Measurements from ENCODE around the gene ADGRV1.
"Not testable (repeated sequence)": the region's sequence is repeated elsewhere in the genome, so short reads cannot be mapped to it uniquely, and the experiment has no call there.

ADGRV1 gene

DNA sequence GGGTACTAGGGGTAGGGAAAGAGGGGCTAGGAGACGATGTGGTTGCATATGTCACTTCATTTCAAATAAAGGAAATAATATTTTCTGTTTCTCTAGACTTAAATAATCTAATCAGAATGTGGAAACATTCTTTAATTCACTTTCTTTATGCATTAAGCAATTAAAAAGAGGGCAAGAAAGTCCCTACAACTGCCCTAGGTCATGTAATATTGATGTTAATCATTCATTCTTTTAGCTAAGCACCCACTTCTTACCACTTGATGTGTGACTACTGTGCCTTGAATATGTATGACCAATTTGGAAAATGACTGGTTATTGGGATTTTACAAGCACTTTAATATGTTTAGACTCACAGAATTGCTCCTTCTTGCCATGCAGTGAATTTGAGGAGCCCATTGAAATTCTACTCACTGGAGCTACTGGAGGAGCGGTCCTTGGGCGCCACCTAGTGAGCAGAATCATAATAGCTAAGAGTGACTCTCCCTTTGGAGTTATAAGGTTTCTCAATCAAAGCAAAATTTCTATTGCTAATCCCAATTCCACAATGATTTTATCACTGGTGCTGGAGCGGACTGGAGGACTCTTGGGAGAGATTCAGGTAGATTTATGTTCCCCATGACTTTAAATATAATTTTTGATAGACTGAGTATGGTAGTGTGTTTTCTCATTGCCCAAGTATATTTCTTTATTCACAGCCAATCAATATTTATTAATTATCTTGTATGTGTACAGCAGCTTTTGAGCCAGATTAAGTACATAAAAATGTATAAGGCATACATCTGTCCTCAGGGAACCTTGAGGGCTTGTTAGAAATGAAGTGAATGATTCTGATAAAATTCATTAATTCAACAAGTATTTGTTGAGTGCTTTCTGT, 225.1 kb downstream of the ADGRV1 start:
- H3K4me1 ChIP-seq (ENCODE audit: control insufficient read depth, insufficient read depth, low read length) = no peaks in the 10 kb centered on the region
- no peak overlapping the region for H3K4me3 ChIP-seq (ENCODE audit: low read length in 2 of 2)
- no peak overlapping the region for H3K27ac ChIP-seq (ENCODE audit: low read length)
- H3K9me3 ChIP-seq (ENCODE audit: control insufficient read depth in 2 of 2, low read length in 2 of 2) = no peaks in the 10 kb centered on the region
- no peak overlapping the region for H3K9ac ChIP-seq (ENCODE audit: low read length in 2 of 2)
- H3K27me3 ChIP-seq (ENCODE audit: control insufficient read depth in 1 of 2, insufficient read depth in 2 of 2, low read length in 2 of 2) = no peaks in the 10 kb centered on the region
- no peaks in the 10 kb centered on the region for H3K36me3 ChIP-seq (ENCODE audit: control insufficient read depth in 2 of 2, insufficient read depth in 2 of 2, low read length in 2 of 2)

DNA sequence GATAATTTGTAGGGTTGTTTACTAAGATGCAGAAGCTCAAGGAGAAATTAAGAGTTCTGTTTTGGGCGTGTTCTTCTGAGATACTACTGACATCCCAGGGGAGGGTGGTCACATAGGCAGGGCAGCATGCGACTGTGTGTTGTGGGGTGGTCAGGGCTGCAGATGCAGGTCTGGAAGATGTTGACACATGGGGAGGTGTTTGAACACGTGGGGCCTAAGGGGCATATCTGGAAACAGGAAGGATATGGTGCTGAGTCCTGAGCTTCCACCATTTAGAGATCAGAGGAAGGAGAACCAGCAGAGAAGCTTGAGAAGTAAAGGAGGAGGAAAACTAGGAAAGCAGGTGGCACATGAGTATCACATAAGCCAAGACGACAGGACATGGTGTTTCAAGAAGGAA, 228.2 kb downstream of the ADGRV1 start:
- H3K27ac ChIP-seq (ENCODE audit: low read length) = no peak overlapping the region
- no peaks in the 10 kb centered on the region for H3K4me1 ChIP-seq (ENCODE audit: control insufficient read depth, insufficient read depth, low read length)
- no peaks in the 10 kb centered on the region for H3K9me3 ChIP-seq (ENCODE audit: control insufficient read depth in 2 of 2, low read length in 2 of 2)
- H3K36me3 ChIP-seq (ENCODE audit: control insufficient read depth in 2 of 2, insufficient read depth in 2 of 2, low read length in 2 of 2) = no peaks in the 10 kb centered on the region
- no peak overlapping the region for H3K4me3 ChIP-seq (ENCODE audit: low read length in 2 of 2)
- H3K9ac ChIP-seq (ENCODE audit: low read length in 2 of 2) = no peak overlapping the region
- no peaks in the 10 kb centered on the region for H3K27me3 ChIP-seq (ENCODE audit: control insufficient read depth in 1 of 2, insufficient read depth in 2 of 2, low read length in 2 of 2)

DNA sequence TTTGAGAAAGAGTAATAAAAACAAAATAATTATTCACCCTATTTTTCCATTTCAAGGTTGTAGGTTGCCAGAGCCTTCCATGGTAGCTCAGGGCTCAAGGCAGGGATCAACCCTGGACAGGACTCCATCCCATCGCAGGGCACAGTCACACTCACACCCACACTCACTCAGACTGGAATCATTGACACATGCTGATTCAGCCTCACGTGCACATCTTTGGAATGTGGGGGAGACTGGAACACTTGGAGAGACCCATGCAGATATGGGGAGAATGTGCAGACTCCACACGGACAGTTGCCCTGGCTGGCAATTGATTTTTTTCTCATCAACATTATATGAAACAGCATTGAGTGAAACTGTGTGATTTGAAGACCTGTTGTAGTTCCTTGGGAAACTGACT, 234.1 kb downstream of the ADGRV1 start:
- H3K27ac ChIP-seq (ENCODE audit: low read length) = no peak overlapping the region
- H3K4me1 ChIP-seq (ENCODE audit: control insufficient read depth, insufficient read depth, low read length) = no peaks in the 10 kb centered on the region
- H3K36me3 ChIP-seq (ENCODE audit: control insufficient read depth in 2 of 2, insufficient read depth in 2 of 2, low read length in 2 of 2) = no peaks in the 10 kb centered on the region
- H3K4me3 ChIP-seq (ENCODE audit: low read length in 2 of 2) = no peak overlapping the region
- H3K9ac ChIP-seq (ENCODE audit: low read length in 2 of 2) = no peak overlapping the region
- no peaks in the 10 kb centered on the region for H3K9me3 ChIP-seq (ENCODE audit: control insufficient read depth in 2 of 2, low read length in 2 of 2)
- no peaks in the 10 kb centered on the region for H3K27me3 ChIP-seq (ENCODE audit: control insufficient read depth in 1 of 2, insufficient read depth in 2 of 2, low read length in 2 of 2)

DNA sequence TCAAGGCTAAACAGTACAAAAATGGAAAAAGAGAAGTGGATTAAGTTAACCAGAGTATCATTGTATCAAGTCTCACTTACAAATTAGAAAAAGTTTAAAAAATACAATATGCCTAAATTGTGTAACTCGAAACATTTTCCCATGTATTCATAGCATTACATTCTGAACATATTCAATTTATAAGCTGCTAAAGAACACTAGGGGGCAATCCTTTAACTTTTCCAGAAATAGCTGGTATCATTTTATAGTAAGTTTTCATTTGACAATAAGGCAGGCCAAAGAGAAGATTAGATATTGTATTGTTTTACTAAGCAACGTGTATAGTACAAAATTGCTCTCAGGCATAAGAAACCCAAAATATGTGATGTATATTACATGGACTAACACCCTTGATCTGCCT, 234.6 kb downstream of the ADGRV1 start:
- Histone ChIP-seq H3K9ac (ENCODE audit: low read length in 2 of 2) (no peak overlapping the region), H3K9me3 (ENCODE audit: control insufficient read depth in 2 of 2, low read length in 2 of 2) (no peaks in the 10 kb centered on the region), H3K27me3 (ENCODE audit: control insufficient read depth in 1 of 2, insufficient read depth in 2 of 2, low read length in 2 of 2) (no peaks in the 10 kb centered on the region), H3K4me1 (ENCODE audit: control insufficient read depth, insufficient read depth, low read length) (no peaks in the 10 kb centered on the region), H3K27ac (ENCODE audit: low read length) (no peak overlapping the region), H3K4me3 (ENCODE audit: low read length in 2 of 2) (no peak overlapping the region), H3K36me3 (ENCODE audit: control insufficient read depth in 2 of 2, insufficient read depth in 2 of 2, low read length in 2 of 2) (no peaks in the 10 kb centered on the region)

DNA sequence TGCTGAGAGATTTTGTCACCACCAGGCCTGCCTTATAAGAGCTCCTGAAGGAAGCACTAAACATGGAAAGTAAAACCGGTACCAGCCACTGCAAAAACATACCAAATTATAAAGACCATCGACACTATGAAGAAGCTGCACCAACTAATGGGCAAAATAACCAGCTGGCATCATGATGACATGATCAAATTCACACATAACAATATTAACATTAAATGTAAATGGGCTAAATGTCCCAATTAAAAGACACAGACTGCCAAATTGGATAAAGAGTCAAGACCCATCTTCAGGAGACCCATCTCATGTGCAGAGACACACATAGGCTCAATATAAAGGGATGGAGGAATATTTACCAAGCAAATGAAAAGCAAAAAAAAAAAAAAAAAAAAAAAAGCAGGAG, 238.3 kb downstream of the ADGRV1 start:
- not testable (repeated sequence) for H3K4me3 ChIP-seq (ENCODE audit: low read length in 2 of 2); H3K4me1 ChIP-seq (ENCODE audit: control insufficient read depth, insufficient read depth, low read length); H3K9me3 ChIP-seq (ENCODE audit: control insufficient read depth in 2 of 2, low read length in 2 of 2); H3K27ac ChIP-seq (ENCODE audit: low read length); H3K36me3 ChIP-seq (ENCODE audit: control insufficient read depth in 2 of 2, insufficient read depth in 2 of 2, low read length in 2 of 2); H3K9ac ChIP-seq (ENCODE audit: low read length in 2 of 2); H3K27me3 ChIP-seq (ENCODE audit: control insufficient read depth in 1 of 2, insufficient read depth in 2 of 2, low read length in 2 of 2)

DNA sequence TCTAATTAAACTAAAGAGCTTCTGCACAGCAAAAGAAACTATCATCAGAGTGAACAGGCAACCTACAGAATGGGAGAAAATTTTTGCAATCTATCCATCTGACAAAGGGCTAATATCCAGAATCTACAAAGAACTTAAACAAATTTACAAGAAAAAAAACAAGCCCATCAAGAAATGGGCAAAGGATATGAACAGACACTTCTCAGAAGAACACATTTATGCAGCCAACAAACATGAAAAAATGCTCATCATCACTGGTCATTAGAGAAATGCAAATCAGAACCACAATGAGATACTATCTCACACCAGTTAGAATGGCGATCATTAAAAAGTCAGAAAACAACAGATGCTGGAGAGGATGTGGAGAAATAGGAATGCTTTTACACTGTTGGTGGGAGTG, 241.5 kb downstream of the ADGRV1 start:
- H3K27me3 ChIP-seq (ENCODE audit: control insufficient read depth in 1 of 2, insufficient read depth in 2 of 2, low read length in 2 of 2); H3K4me1 ChIP-seq (ENCODE audit: control insufficient read depth, insufficient read depth, low read length); H3K9ac ChIP-seq (ENCODE audit: low read length in 2 of 2); H3K36me3 ChIP-seq (ENCODE audit: control insufficient read depth in 2 of 2, insufficient read depth in 2 of 2, low read length in 2 of 2); H3K27ac ChIP-seq (ENCODE audit: low read length); H3K4me3 ChIP-seq (ENCODE audit: low read length in 2 of 2); H3K9me3 ChIP-seq (ENCODE audit: control insufficient read depth in 2 of 2, low read length in 2 of 2): not testable (repeated sequence)

DNA sequence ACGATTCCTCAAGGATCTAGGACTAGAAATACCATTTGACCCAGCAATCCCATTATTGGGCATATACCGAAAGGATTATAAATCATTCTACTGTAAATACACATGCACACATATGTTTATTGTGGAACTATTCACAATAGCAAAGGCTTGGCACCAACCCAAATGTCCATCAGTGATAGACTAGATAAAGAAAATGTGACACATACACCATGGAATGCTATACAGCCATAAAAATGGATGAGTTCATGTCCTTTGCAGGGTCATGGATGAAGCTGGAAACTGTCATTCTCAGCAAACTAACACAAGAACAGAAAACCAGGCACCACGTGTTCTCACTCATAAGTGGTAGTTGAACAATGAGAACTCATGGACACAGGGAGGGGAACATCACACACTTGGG, 241.9 kb downstream of the ADGRV1 start:
- not testable (repeated sequence) for H3K4me1 ChIP-seq (ENCODE audit: control insufficient read depth, insufficient read depth, low read length); H3K27ac ChIP-seq (ENCODE audit: low read length); H3K9me3 ChIP-seq (ENCODE audit: control insufficient read depth in 2 of 2, low read length in 2 of 2); H3K36me3 ChIP-seq (ENCODE audit: control insufficient read depth in 2 of 2, insufficient read depth in 2 of 2, low read length in 2 of 2); H3K27me3 ChIP-seq (ENCODE audit: control insufficient read depth in 1 of 2, insufficient read depth in 2 of 2, low read length in 2 of 2); H3K4me3 ChIP-seq (ENCODE audit: low read length in 2 of 2); H3K9ac ChIP-seq (ENCODE audit: low read length in 2 of 2)

DNA sequence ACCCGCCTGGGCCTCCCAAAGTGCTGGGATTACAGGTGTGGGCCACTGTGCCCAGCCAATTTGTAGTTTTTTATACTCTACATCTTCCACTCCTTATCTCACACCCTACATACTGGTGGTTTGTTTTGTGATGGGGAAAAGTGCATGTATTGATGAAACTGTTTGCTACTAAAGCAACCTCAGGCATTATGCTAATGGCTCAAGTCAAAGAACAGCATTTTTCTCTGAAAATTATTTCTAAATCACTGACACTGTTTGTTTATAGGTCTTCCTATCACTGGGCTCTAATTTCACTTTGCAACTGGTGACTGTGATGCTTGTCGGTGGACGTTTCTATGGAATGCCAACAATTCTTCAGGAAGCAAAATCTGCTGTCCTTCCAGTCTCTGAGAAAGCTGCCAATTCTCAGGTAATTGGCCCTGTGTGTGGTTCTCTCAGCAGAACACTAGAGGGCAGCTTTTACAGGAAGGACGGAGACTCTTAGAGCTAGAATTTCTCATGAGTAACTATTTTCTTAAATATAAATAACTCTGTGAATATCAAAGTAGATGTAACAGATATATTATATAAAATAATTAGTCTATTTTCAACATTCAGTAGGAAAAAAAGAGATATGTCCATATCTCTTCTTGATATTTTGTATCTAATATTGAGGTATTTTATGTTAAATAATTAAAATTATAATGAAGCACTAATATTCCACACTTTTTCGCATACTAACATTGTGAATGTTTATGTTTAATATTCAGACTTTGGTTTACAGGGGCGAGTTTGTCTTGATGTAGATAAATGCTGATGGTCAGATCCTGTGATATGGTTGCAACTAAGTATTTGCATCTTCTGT, 244.1 kb downstream of the ADGRV1 start:
- H3K27me3 ChIP-seq (ENCODE audit: control insufficient read depth in 1 of 2, insufficient read depth in 2 of 2, low read length in 2 of 2) = no peaks in the 10 kb centered on the region

DNA sequence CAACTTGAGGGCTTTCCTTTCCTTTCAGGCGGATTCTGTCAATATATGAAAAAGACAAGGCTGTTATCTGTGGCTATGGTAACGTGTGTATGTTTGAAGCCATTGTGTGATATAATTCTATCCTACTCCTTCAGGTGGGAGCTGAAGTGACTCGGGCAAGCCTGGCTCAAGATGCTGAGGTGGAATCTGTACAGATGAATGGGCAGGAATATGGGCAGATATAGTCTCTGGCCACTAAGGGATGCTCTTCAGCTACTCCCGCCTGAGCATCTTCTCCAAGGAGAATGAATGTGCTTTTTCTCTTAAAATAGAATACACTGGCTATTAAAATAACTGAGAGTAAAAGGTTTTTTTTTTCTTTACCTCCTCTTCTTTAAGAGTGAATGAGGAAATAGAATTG, 244.8 kb downstream of the ADGRV1 start:
- Histone ChIP-seq H3K36me3 (ENCODE audit: control insufficient read depth in 2 of 2, insufficient read depth in 2 of 2, low read length in 2 of 2) (no peaks in the 10 kb centered on the region), H3K4me3 (ENCODE audit: low read length in 2 of 2) (no peak overlapping the region), H3K9ac (ENCODE audit: low read length in 2 of 2) (no peak overlapping the region), H3K27ac (ENCODE audit: low read length) (no peak overlapping the region), H3K27me3 (ENCODE audit: control insufficient read depth in 1 of 2, insufficient read depth in 2 of 2, low read length in 2 of 2) (no peaks in the 10 kb centered on the region), H3K9me3 (ENCODE audit: control insufficient read depth in 2 of 2, low read length in 2 of 2) (no peaks in the 10 kb centered on the region), H3K4me1 (ENCODE audit: control insufficient read depth, insufficient read depth, low read length) (no peaks in the 10 kb centered on the region)

More for the DNA sequence above, 244.1 kb downstream of the ADGRV1 start:
- H3K27ac ChIP-seq (ENCODE audit: low read length) = no peak overlapping the region
- H3K36me3 ChIP-seq (ENCODE audit: control insufficient read depth in 2 of 2, insufficient read depth in 2 of 2, low read length in 2 of 2) = no peaks in the 10 kb centered on the region
- no peaks in the 10 kb centered on the region for H3K4me1 ChIP-seq (ENCODE audit: control insufficient read depth, insufficient read depth, low read length)
- no peak overlapping the region for H3K4me3 ChIP-seq (ENCODE audit: low read length in 2 of 2)
- no peak overlapping the region for H3K9ac ChIP-seq (ENCODE audit: low read length in 2 of 2)
- H3K9me3 ChIP-seq (ENCODE audit: control insufficient read depth in 2 of 2, low read length in 2 of 2) = no peaks in the 10 kb centered on the region

DNA sequence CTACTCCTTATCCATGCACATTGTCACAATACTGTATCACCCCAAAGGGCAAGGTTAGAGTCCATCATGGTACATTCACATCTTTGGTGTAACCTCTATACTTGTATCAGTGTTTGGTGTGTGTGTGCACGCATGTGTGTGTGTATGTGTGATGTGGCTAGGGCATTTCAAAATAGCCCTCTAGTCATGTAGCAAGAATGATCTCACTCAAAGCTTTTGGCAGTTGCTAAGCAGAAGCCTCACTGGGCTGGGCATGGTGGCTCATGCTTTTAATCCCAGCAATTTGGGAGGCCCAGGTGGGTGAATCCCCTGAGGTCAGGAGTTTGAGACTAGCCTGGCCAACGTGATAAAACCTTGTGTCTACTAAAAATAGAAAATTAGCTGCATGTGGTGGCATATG, 245.3 kb downstream of the ADGRV1 start:
- H3K36me3 ChIP-seq (ENCODE audit: control insufficient read depth in 2 of 2, insufficient read depth in 2 of 2, low read length in 2 of 2) = no peaks in the 10 kb centered on the region
- H3K27me3 ChIP-seq (ENCODE audit: control insufficient read depth in 1 of 2, insufficient read depth in 2 of 2, low read length in 2 of 2) = no peaks in the 10 kb centered on the region
- no peak overlapping the region for H3K27ac ChIP-seq (ENCODE audit: low read length)
- no peak overlapping the region for H3K9ac ChIP-seq (ENCODE audit: low read length in 2 of 2)
- no peaks in the 10 kb centered on the region for H3K4me1 ChIP-seq (ENCODE audit: control insufficient read depth, insufficient read depth, low read length)
- no peak overlapping the region for H3K4me3 ChIP-seq (ENCODE audit: low read length in 2 of 2)
- H3K9me3 ChIP-seq (ENCODE audit: control insufficient read depth in 2 of 2, low read length in 2 of 2) = no peaks in the 10 kb centered on the region

DNA sequence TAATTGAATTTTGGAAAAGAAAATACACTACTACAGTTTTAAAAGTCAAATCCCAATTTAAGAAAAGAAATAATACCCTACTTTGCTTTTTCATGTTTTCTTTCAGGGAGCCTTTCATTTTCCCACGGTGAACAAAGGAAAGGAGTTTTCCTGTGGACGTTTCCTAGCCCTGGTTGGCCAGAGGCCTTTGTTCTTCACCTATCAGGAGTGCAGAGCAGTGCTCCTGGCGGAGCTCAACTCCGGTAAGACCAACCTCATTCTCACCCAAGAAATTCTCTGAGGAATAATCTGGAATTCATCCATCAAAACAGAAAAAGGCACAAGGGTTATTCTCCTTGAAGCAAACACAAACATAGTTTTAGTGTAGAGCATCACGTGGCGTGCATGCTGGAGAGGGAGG, 248.9 kb downstream of the ADGRV1 start:
- H3K36me3 ChIP-seq (ENCODE audit: control insufficient read depth in 2 of 2, insufficient read depth in 2 of 2, low read length in 2 of 2) = no peaks in the 10 kb centered on the region
- H3K27ac ChIP-seq (ENCODE audit: low read length) = no peak overlapping the region
- H3K4me1 ChIP-seq (ENCODE audit: control insufficient read depth, insufficient read depth, low read length) = no peaks in the 10 kb centered on the region
- no peaks in the 10 kb centered on the region for H3K27me3 ChIP-seq (ENCODE audit: control insufficient read depth in 1 of 2, insufficient read depth in 2 of 2, low read length in 2 of 2)
- no peak overlapping the region for H3K4me3 ChIP-seq (ENCODE audit: low read length in 2 of 2)
- H3K9ac ChIP-seq (ENCODE audit: low read length in 2 of 2) = no peak overlapping the region
- no peaks in the 10 kb centered on the region for H3K9me3 ChIP-seq (ENCODE audit: control insufficient read depth in 2 of 2, low read length in 2 of 2)

All from stomach smooth muscle (tissue), 2 donors.